NK-92 treated with Interleukin-12 subunit alpha and Interleukin-12 subunit beta, amount 100 ng/mL, for 24 hours (cell line): ENCODE data around the gene MCM5.
A peak's percentile ranks its signal among the peaks of the same experiment; 100 is the strongest.
"Not testable (repeated sequence)": the region's sequence is repeated elsewhere in the genome, so short reads cannot be mapped to it uniquely, and the experiment has no call there.

Experiments
- DNase-seq: peaks from one replicate; lab custom pipeline; 2025; lab: John Stamatoyannopoulos, UW

The MCM5 gene

GRCh38 chr22:35379146-35379993 lies 20.6 kb upstream of the MCM5 start:
- DNase-seq = no peak

- no peak for DNase-seq
Observed at GRCh38 chr22:35380013-35380412, 19.9 kb upstream of the MCM5 start.

- peak; percentile 29 for DNase-seq
Observed at GRCh38 chr22:35380537-35381423, 19.2 kb upstream of the MCM5 start, which contains the start of gene HMOX1. HMOX1 (plus strand) TSS chr22:35381096; CDS start chr22:35381174, 78 bp downstream.

GRCh38 chr22:35381424-35382009 lies 18.4 kb upstream of the MCM5 start:
- DNase-seq = no peak

- no peak for DNase-seq
Observed at GRCh38 chr22:35383679-35384071, 16.3 kb upstream of the MCM5 start.

GRCh38 chr22:35384527-35384926 lies 15.4 kb upstream of the MCM5 start:
- no peak for DNase-seq

- no peak for DNase-seq
Observed at GRCh38 chr22:35384975-35385588, 14.9 kb upstream of the MCM5 start.

GRCh38 chr22:35386670-35387288 lies 13.2 kb upstream of the MCM5 start:
- no peak for DNase-seq

- no peak for DNase-seq
Observed at GRCh38 chr22:35390933-35391332, 9.0 kb upstream of the MCM5 start.

GRCh38 chr22:35392357-35392756 lies 7.6 kb upstream of the MCM5 start:
- no peak for DNase-seq

GRCh38 chr22:35393116-35394010 lies 6.6 kb upstream of the MCM5 start:
- no peak for DNase-seq

GRCh38 chr22:35394011-35394312 lies 6.0 kb upstream of the MCM5 start:
- DNase-seq = no peak

- no peak for DNase-seq
Observed at GRCh38 chr22:35394810-35395563, 5.0 kb upstream of the MCM5 start.

- DNase-seq = not testable (repeated sequence)
Observed at GRCh38 chr22:35396622-35397021, 3.3 kb upstream of the MCM5 start.

GRCh38 chr22:35397095-35397904 lies 2.6 kb upstream of the MCM5 start:
- DNase-seq = no peak

- no peak for DNase-seq
Observed at GRCh38 chr22:35398591-35398973, 1.4 kb upstream of the MCM5 start.

- no peak for DNase-seq
Observed at GRCh38 chr22:35399114-35399677, 744 bp upstream of the MCM5 start.

GRCh38 chr22:35400501-35400790 lies 506 bp downstream of the MCM5 start:
- DNase-seq = no peak

GRCh38 chr22:35401863-35402262 lies 1.9 kb downstream of the MCM5 start:
- no peak for DNase-seq
